WERI-Rb-1 (cell line): ENCODE measurements around the gene RPUSD4.
A peak's percentile ranks its signal among the peaks of the same experiment; 100 is the strongest.

Experiments
- DNase-seq: peaks from one replicate; pipeline ENCODE4 v3.0.0-alpha.2; 2020
- H3K27ac ChIP-seq: fragments of 250-450 bp; sonication (Bioruptor Pico); 2 replicates; pipeline ENCODE4 v1.5.1; 2020; ENCODE audit warnings: mild to moderate bottlenecking, moderate library complexity
- H3K27me3 ChIP-seq: fragments of 250-450 bp; sonication (Bioruptor Pico); 2 replicates; pipeline ENCODE4 v1.5.1; 2021; ENCODE audit warnings: mild to moderate bottlenecking, low read depth, moderate library complexity; ENCODE audit not compliant: insufficient read depth, severe bottlenecking
- H3K36me3 ChIP-seq: fragments of 250-450 bp; sonication (Bioruptor Pico); 2 replicates; pipeline ENCODE4 v1.5.1; 2020; ENCODE audit warnings: mild to moderate bottlenecking, moderate library complexity
- H3K4me3 ChIP-seq: 2 replicates; pipeline ENCODE4 v1.5.1; 2011; ENCODE audit warnings: low read depth, mild to moderate bottlenecking, control low read depth, low read length
- H3K9me3 ChIP-seq: fragments of 250-450 bp; sonication (Bioruptor Pico); 2 replicates; pipeline ENCODE4 v1.5.1; 2021; ENCODE audit warnings: mild to moderate bottlenecking, moderate library complexity; ENCODE audit not compliant: severe bottlenecking
- CTCF ChIP-seq: IDR thresholded peaks from 2 replicates; pipeline ENCODE4 v1.5.1; 2011; ENCODE audit warnings: low read depth, mild to moderate bottlenecking, control low read depth, inconsistent platforms, low read length

The RPUSD4 gene

GRCh38 chr11:126172596-126173038 is 38.8 kb downstream of the RPUSD4 start:
- no peak for DNase-seq
- TF ChIP-seq CTCF, result no peak
- Histone ChIP-seq H3K27me3 (no peaks in the 10 kb centered on the region), H3K4me3 (no peak overlapping the region), H3K27ac (no peak overlapping the region), H3K36me3 (no peaks in the 10 kb centered on the region), H3K9me3 (no peaks in the 10 kb centered on the region)

GRCh38 chr11:126169291-126169690 is 42.2 kb downstream of the RPUSD4 start:
- H3K27ac ChIP-seq, result no peak overlapping the region
- DNase-seq, result no peak

GRCh38 chr11:126167488-126167887 is 44.0 kb downstream of the RPUSD4 start:
- DNase-seq, result no peak
- TF ChIP-seq CTCF, result no peak
- H3K27ac ChIP-seq, result no peak overlapping the region; the same call in 1 of the 2 replicates
- no peaks in the 10 kb centered on the region for H3K36me3 ChIP-seq
- H3K27me3 ChIP-seq, result no peaks in the 10 kb centered on the region
- H3K9me3 ChIP-seq, result no peaks in the 10 kb centered on the region
- H3K4me3 ChIP-seq, result no peak overlapping the region

More at GRCh38 chr11:126169291-126169690, 42.2 kb downstream of the RPUSD4 start:
- TF ChIP-seq CTCF, result no peak
- Histone ChIP-seq H3K27me3 (no peaks in the 10 kb centered on the region), H3K36me3 (no peaks in the 10 kb centered on the region), H3K4me3 (no peak overlapping the region), H3K9me3 (no peaks in the 10 kb centered on the region)

- Histone ChIP-seq H3K4me3 (no peak overlapping the region), H3K27ac (peak overlapping the region; percentile 96), H3K27me3 (no peaks in the 10 kb centered on the region), H3K9me3 (no peaks in the 10 kb centered on the region), H3K36me3 (no peaks in the 10 kb centered on the region)
- DNase-seq, result no peak
- no peak for TF ChIP-seq CTCF
Observed at GRCh38 chr11:126166413-126166812, 45.0 kb downstream of the RPUSD4 start.

- Histone ChIP-seq H3K36me3 (no peaks in the 10 kb centered on the region), H3K4me3 (peak overlapping the region; percentile 27), H3K27me3 (no peaks in the 10 kb centered on the region), H3K9me3 (no peaks in the 10 kb centered on the region), H3K27ac (peak overlapping the region; percentile 96)
- TF ChIP-seq CTCF, result no peak
- DNase-seq, result no peak
Observed at GRCh38 chr11:126165757-126166156, 45.7 kb downstream of the RPUSD4 start.

- H3K27me3 ChIP-seq, result no peaks in the 10 kb centered on the region
- H3K36me3 ChIP-seq, result no peaks in the 10 kb centered on the region
- peak overlapping the region; percentile 96 for H3K27ac ChIP-seq
- DNase-seq, result peak; percentile 93
- no peak for TF ChIP-seq CTCF
- peak overlapping the region; percentile 27 for H3K4me3 ChIP-seq
- H3K9me3 ChIP-seq, result no peaks in the 10 kb centered on the region
Observed at GRCh38 chr11:126165311-126165720, 46.1 kb downstream of the RPUSD4 start.
